Panc1 (cell line): ENCODE data around the gene ERFL. TPM values are rescaled to one million over a fixed set of nuclear protein-coding genes. Genes with fewer than 3 reads are reported as not detected.

Experiments
- ATAC-seq: fragments of 200-7000 bp; cut with Tn5 transposase; 2 replicates; pipeline ENCODE4 v1.9.1; 2020; ENCODE audit warnings: mild to moderate bottlenecking, moderate library complexity
- BruUV-seq: library from RNA; stranded (reverse); fragments of 400-500 nt; replicated peaks from 2 replicates; lab custom pipeline; 2021; lab: Mats Ljungman, UMichigan
- CTCF ChIA-PET: fragments of 300-600 bp; sonication (Branson Sonifier 250); formaldehyde crosslinking; loops from one replicate; lab custom pipeline; 2022; ENCODE audit warnings: antibody characterized with exemption; lab: Charles Lee
- POLR2A ChIA-PET: fragments of 300-600 bp; sonication (Branson Sonifier 250); formaldehyde crosslinking; loops from one replicate; lab custom pipeline; 2022; ENCODE audit warnings: antibody characterized with exemption; lab: Charles Lee
- DNase-seq: peaks from one replicate; pipeline ENCODE4 v3.0.0-alpha.2; 2010; ENCODE audit warnings: low read depth, low spot score
- H3K27ac ChIP-seq: 2 replicates; pipeline ENCODE4 v1.5.1; 2011; ENCODE audit warnings: mild to moderate bottlenecking, low read length, inconsistent platforms
- H3K27me3 ChIP-seq: fragments of 200-500 bp; sonication (Bioruptor generic); 2 replicates; pipeline ENCODE4 v1.6.0; 2014; ENCODE audit warnings: low read length, inconsistent platforms; ENCODE audit not compliant: control insufficient read depth, insufficient read depth
- H3K36me3 ChIP-seq: fragments of 200-500 bp; sonication (Bioruptor generic); 2 replicates; pipeline ENCODE4 v1.5.1; 2014; ENCODE audit warnings: inconsistent platforms, mild to moderate bottlenecking, low read length, moderate library complexity; ENCODE audit not compliant: control insufficient read depth, insufficient read depth
- H3K4me1 ChIP-seq: 2 replicates; pipeline ENCODE4 v1.5.1; 2011; ENCODE audit warnings: inconsistent platforms, mild to moderate bottlenecking, low read length, moderate library complexity; ENCODE audit not compliant: control insufficient read depth, insufficient read depth
- H3K4me3 ChIP-seq, 2 experiments: 2 replicates each; pipeline ENCODE4 v1.5.1; 2011 to 2012; ENCODE audit warnings: low read depth in 2 of 2, low read length in 2 of 2, mild to moderate bottlenecking in 2 of 2, inconsistent platforms in 1 of 2, moderate library complexity in 1 of 2
- H3K9me3 ChIP-seq: fragments of 200-500 bp; sonication (Bioruptor generic); 2 replicates; pipeline ENCODE4 v1.5.1; 2014; ENCODE audit warnings: low read depth, mild to moderate bottlenecking, inconsistent platforms, low read length, moderate library complexity; ENCODE audit not compliant: control insufficient read depth, insufficient read depth
- CTCF ChIP-seq: fragments of 450-650 bp; IDR thresholded peaks from 2 replicates; pipeline ENCODE4 v1.5.1; 2017; ENCODE audit warnings: mild to moderate bottlenecking
- POLR2AphosphoS5 ChIP-seq: IDR thresholded peaks from 2 replicates; pipeline ENCODE4 v1.6.1; 2012; ENCODE audit warnings: mild to moderate bottlenecking, low read depth, low read length, moderate library complexity
- REST ChIP-seq, 2 experiments: IDR thresholded peaks; 2 replicates each; pipeline ENCODE4 v1.6.1; 2011 to 2012; ENCODE audit warnings: low read depth in 2 of 2, control low read depth in 1 of 2, low read length in 1 of 2, mild to moderate bottlenecking in 1 of 2, moderate library complexity in 1 of 2; ENCODE audit not compliant: insufficient read depth in 1 of 2
- SIN3A ChIP-seq: IDR thresholded peaks from 2 replicates; pipeline ENCODE4 v1.6.1; 2012; ENCODE audit warnings: low read depth, mild to moderate bottlenecking, low read length, moderate library complexity, borderline replicate concordance; ENCODE audit not compliant: insufficient read depth
- TCF7L2 ChIP-seq: IDR thresholded peaks from 2 replicates; pipeline ENCODE4 v1.6.1; 2011; ENCODE audit warnings: mild to moderate bottlenecking, low read depth, low read length, inconsistent platforms
- in situ Hi-C: cut with HindIII; loops from 2 replicates; pipeline ENCODE4 v1.10.0; 2016; ENCODE audit warnings: low sequenced_read_pairs, low pct_unique_long_range_greater_than_20kb
- intact Hi-C: fragments of 100-400 bp; cut with micrococcal nuclease; formaldehyde crosslinking; loops from one replicate; pipeline ENCODE4 v1.10.0; 2022; ENCODE audit not compliant: unreplicated experiment
- total RNA-seq: library from RNA; stranded (reverse); gene quantifications from one replicate; pipeline ENCODE4 v1.2.1, GENCODE V29; 2021; ENCODE audit not compliant: unreplicated experiment

The ERFL gene
- total RNA-seq, 1 experiment from 2014 or later, result 0.18 TPM

GRCh38 chr19:41933693-41934426 lies 5.6 kb upstream of the ERFL start:
- DNase-seq, result no peak
- CTCF ChIA-PET, result interaction anchor here (0.6 to 0.7 kb wide), 3 partner anchors 9 to 91 kb away, joined by 3 to 5 read pairs (median 4); no protein-coding TSS in a partner anchor
- Histone ChIP-seq H3K4me3 (no peak overlapping the region), H3K36me3 (no peaks in the 10 kb centered on the region), H3K27ac (no peak overlapping the region), H3K27me3 (peaks cover 3% of the 10 kb centered on the region; the same call in 1 of the 2 replicates), H3K4me1 (no peaks in the 10 kb centered on the region; the same call in 1 of the 2 replicates), H3K9me3 (no peaks in the 10 kb centered on the region)
- in situ Hi-C loops (no loop called here), intact Hi-C loops (loop anchor here (10.0 kb wide), 1 partner anchor 49 kb away; the partner anchor contains the start of gene ARHGEF1)
- TF ChIP-seq SIN3A (no peak), TCF7L2 (no peak), CTCF (no peak), POLR2AphosphoS5 (no peak), REST (IDR thresholded peaks at IDR 0.05; ENCODE audit: insufficient read depth in 1 of 2, low read depth in 2 of 2, low read length in 1 of 2) (no peak)
- POLR2A ChIA-PET, result no interaction called here
- 0 out of 2 replicates have a peak, but pooled peaks have one; percentile 3 for ATAC-seq
- BruUV-seq, result no TSS peak

GRCh38 chr19:41932720-41933332 lies 4.6 kb upstream of the ERFL start:
- H3K27me3 ChIP-seq, result peaks cover 3% of the 10 kb centered on the region; the same call in 1 of the 2 replicates
- no TSS peak for BruUV-seq
- intact Hi-C loops (loop anchor here (10.0 kb wide), 1 partner anchor 48 kb away; the partner anchor contains the start of gene ARHGEF1), in situ Hi-C loops (no loop called here)
- no peak overlapping the region for H3K27ac ChIP-seq
- no peak overlapping the region for H3K4me3 ChIP-seq
- DNase-seq, result no peak
- no peaks in the 10 kb centered on the region for H3K9me3 ChIP-seq
- no peaks in the 10 kb centered on the region; the same call in 1 of the 2 replicates for H3K4me1 ChIP-seq
- ATAC-seq, result no peak
- H3K36me3 ChIP-seq, result no peaks in the 10 kb centered on the region
- ChIA-PET POLR2A (no interaction called here), CTCF (no interaction called here)
- TF ChIP-seq REST (IDR thresholded peaks at IDR 0.05; ENCODE audit: insufficient read depth in 1 of 2, low read depth in 2 of 2, low read length in 1 of 2) (no peak), SIN3A (no peak), CTCF (no peak), POLR2AphosphoS5 (no peak), TCF7L2 (no peak)
